ENCODE results near the gene ZGLP1.

ZGLP1 gene

DNA sequence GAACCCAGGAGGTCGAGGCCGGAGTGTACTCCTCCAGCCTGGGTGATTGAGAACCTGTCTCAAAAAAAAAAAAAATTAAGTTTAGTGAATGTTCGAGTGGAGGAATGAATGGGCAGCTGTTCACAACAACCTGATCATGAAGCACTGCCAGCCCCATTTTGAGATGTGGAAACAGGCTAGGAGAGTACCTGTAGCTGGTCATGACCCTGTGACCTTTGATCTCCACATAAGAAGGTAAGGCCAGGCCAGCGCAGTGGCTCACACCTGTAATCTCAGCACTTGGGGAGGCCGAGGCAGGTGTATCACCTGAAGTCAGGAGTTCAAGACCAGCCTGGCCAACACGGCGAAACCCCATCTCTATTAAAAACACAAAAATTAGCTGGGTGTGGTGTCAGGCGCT is 16.1 kb upstream of the ZGLP1 start:
- DNase-seq (ENCODE audit: low read depth) = no peak
- TF ChIP-seq, protein P1, sequence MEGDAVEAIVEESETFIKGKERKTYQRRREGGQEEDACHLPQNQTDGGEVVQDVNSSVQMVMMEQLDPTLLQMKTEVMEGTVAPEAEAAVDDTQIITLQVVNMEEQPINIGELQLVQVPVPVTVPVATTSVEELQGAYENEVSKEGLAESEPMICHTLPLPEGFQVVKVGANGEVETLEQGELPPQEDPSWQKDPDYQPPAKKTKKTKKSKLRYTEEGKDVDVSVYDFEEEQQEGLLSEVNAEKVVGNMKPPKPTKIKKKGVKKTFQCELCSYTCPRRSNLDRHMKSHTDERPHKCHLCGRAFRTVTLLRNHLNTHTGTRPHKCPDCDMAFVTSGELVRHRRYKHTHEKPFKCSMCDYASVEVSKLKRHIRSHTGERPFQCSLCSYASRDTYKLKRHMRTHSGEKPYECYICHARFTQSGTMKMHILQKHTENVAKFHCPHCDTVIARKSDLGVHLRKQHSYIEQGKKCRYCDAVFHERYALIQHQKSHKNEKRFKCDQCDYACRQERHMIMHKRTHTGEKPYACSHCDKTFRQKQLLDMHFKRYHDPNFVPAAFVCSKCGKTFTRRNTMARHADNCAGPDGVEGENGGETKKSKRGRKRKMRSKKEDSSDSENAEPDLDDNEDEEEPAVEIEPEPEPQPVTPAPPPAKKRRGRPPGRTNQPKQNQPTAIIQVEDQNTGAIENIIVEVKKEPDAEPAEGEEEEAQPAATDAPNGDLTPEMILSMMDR (IDR thresholded peaks at IDR 0.05; ENCODE audit: control insufficient read depth, extremely low read depth, insufficient read depth) = no peak
- H3K4me3 ChIP-seq (ENCODE audit: low read depth, low read length) = no peak overlapping the region

DNA sequence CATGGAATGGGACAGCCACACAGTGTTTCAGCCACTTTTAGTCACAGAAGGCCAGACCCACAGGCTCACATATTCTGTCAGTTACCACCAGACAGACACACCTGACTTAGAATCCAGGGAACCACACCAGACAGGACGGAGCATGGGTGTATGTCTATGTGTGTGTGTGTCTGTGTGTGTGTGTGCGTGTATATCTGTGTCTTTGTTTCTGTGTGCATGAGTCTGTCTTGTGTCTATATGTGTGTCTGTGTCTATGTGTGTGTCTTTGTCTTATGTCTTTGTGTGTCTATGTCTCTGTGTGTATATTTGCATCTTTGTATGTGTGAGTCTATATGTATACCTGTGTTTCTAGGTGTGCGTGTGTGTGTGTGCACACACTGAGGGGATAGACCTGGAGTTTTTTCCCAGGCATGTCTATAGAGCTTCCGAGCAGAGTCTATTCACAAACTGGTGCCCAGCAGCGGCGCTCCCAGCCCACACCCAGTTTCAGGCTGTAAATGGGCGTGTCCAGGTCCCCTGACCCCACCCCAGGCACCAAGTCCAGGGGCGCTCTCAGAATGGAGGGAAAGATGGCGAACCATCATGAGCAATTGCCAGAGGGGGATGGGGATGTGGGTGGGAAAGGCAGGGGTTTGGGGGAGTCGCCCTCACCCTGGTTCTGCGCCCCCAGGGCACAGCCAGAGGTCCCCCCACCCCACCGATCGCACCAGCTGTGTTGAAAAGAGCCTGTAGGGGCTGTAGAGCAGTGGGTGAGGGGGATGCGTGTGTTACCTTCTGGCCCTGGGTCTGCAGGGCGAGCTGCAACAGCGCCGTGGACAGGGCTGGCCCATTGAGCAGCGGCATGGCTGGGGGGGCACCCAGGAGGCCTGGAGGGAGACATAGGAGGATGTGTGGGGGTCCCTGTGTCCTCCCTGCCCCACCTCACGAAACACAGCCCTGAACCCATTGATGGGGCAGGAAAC is 12.5 kb upstream of the ZGLP1 start:
- H3K4me3 ChIP-seq (ENCODE audit: low read depth, low read length) = no peak overlapping the region
- DNase-seq (ENCODE audit: low read depth) = no peak
- TF ChIP-seq, protein P1 (IDR thresholded peaks at IDR 0.05; ENCODE audit: control insufficient read depth, extremely low read depth, insufficient read depth) = no peak

DNA sequence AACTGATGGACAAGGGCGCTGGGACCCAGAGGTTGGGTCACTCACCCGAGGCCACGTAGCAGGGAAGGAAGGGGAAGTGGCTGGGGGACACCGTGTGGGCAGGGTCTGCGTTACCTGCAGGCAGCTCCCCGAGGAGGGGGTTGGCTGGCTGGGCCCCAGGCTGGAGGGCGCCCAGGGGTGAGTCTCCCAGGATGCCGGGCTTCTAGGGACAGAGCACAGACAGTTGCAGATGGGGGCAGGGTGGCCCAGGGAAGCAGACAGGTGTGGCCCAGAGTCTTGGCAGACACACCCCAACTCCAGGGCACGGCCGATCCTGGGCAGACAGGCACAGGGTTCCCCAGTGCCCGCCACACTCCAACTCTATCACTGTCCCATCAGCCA is 11.8 kb upstream of the ZGLP1 start:
- H3K4me3 ChIP-seq (ENCODE audit: low read depth, low read length) = no peak overlapping the region
- TF ChIP-seq, protein P1 (IDR thresholded peaks at IDR 0.05; ENCODE audit: control insufficient read depth, extremely low read depth, insufficient read depth) = no peak
- no peak for DNase-seq (ENCODE audit: low read depth)

DNA sequence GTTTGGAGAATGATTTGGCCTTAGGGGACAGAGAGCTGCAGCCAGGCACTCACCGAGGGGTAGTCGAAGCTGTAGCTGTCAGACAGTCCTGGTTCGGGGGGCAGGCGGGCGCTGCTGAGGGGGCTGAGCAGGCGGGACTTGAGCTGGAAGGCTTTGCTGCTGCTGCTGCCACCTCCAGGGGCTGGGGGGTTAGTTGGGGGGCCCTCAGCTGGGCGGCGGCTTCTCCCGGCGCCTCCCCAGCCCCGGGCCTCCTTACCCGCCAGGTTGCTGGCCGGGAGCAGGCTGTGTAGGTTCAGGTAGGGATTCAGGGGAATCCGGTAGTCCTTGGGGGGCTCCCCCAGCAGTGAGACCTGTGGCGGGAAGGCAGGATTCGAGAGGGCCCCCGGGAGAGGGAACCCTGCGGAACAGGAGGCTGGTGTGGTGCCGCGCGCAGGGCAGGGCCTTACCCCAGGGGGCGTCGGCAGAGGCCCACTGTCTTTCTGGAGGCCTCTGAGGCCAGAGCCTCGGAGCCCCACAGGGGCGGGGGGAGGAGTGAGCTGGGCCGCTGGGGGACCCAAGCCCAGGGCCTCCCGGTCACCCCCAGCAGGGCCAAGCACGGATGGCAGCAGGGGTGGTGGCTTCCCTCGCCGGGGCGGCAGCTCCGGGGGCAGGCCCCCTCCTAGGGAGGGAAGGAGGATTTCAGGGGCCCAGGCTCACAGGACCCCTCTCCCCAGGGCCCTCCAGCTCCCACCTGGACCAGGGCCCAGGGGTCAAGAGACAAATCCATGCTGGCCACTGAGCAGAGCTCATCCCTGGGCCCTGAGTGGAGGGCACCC is 11.2 kb upstream of the ZGLP1 start:
- TF ChIP-seq, protein P1 (IDR thresholded peaks at IDR 0.05; ENCODE audit: control insufficient read depth, extremely low read depth, insufficient read depth) = no peak
- DNase-seq (ENCODE audit: low read depth) = no peak
- no peak overlapping the region for H3K4me3 ChIP-seq (ENCODE audit: low read depth, low read length)

DNA sequence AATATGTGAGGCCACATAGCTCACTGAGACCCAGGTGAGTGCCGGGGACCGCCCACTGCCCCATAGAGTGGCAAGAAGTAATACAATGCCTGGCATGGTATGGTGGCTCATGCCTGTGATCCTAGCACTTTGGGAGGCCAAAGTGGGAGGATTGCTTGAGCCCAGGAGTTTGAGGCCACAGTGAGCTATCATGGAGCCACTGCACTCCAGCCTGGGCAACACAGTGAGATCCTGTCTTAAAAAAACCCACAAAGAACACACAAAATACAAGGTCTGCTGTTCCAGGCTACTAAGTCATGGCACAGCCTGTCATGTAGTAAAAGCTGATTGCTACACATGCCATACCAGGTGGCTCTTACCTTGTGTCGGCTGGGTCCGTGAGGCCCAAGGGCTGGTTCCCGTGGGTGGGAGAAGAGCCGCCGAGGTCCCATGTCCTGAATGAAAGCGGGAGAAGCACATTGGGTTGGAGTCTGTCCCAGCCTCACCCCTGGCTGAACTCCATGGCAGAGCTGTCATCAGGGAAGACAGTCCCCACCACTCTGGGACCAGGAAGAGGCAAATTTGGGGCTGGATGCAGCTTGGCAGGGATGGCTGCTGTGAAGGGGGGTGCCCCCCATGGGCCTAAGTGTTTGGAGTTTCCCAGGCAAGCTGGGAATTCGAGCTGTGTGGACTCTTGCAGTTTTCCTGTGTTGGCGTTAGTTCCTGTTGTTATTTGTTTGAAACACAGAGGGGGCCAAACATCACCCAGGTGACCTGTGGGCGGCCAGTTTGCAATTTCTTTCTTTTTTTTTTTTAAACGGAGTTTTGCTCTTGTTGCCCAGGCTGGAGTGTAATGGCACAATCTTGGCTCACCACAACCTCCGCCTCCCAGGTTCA is 9.4 kb upstream of the ZGLP1 start:
- H3K4me3 ChIP-seq (ENCODE audit: low read depth, low read length) = no peak overlapping the region
- DNase-seq (ENCODE audit: low read depth) = no peak
- TF ChIP-seq, protein P1 (IDR thresholded peaks at IDR 0.05; ENCODE audit: control insufficient read depth, extremely low read depth, insufficient read depth) = no peak

DNA sequence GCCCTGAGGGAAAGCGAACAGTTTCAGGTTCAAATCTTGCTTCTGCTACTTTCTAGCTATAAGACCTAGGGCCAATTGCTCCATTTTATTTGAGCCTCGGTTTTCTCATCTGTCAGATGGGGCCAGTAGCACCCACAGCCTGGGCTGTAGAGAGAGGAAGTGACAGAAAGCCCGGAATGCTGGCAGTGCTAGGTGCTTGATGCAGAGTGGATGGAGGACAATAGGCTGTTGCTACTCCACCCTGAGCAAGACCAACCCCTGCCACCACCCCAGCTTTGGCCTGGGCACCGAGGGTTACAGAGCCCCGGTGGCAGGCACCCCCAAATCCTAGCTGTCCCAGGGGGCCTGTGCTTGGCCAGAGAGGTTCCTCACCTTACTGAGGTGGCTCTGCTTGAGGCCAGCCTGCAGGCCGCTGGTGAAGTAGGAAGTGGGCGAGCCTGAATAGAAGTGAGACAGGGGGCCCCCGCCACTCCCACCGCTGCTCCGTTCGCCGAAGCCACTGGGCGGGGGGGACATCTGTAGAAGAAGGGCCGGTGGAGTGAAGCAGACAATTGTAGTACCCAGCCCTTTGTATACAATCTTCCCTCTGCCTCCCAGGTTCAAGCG is 8.3 kb upstream of the ZGLP1 start:
- no peak overlapping the region for H3K4me3 ChIP-seq (ENCODE audit: low read depth, low read length)
- no peak for DNase-seq (ENCODE audit: low read depth)
- TF ChIP-seq, protein P1 (IDR thresholded peaks at IDR 0.05; ENCODE audit: control insufficient read depth, extremely low read depth, insufficient read depth) = no peak
